SK-N-SH (cell line): ENCODE results near the gene ZNF85. TPM values are rescaled to one million over a fixed set of nuclear protein-coding genes. Genes with fewer than 3 reads are reported as not detected.

Experiments used
- CTCF ChIA-PET: fragments of 300-600, 350-600 bp; formaldehyde crosslinking; extraction: SDS; loops from one replicate; lab custom pipeline; 2021; lab: Yijun Ruan, JAX
- POLR2A ChIA-PET: fragments of 350-600 bp; sonication (Branson Sonifier 250); formaldehyde crosslinking; extraction: SDS; loops from one replicate; lab custom pipeline; 2020; ENCODE audit warnings: antibody characterized with exemption, inconsistent platforms; lab: Yijun Ruan, JAX
- DNase-seq: peaks from one replicate; pipeline ENCODE4 v3.0.0; 2012
- H2AFZ ChIP-seq: fragments of 200-600 bp; sonication (generic); 2 replicates; pipeline ENCODE4 v1.8.1; 2016; ENCODE audit warnings: antibody characterized with exemption, mild to moderate bottlenecking, low read depth
- H3F3A ChIP-seq: fragments of 200-600 bp; sonication (generic); replicated peaks from 2 replicates; pipeline ENCODE3; 2016; ENCODE audit warnings: antibody characterized with exemption, mild to moderate bottlenecking; ENCODE audit not compliant: insufficient read depth
- H3K27ac ChIP-seq, 2 experiments: fragments of 200-500 bp in 1 of 2; fragments of 200-600 bp in 1 of 2; sonication (Bioruptor generic) in 1 of 2; sonication (generic), shearing (Covaris generic) in 1 of 2; 2 replicates each; pipeline versions ENCODE4 v1.5.1 to v1.6.1; 2014 to 2016; ENCODE audit warnings: low read depth in 2 of 2, inconsistent platforms in 1 of 2, low read length in 1 of 2, mild to moderate bottlenecking in 1 of 2, mixed read lengths in 1 of 2
- H3K27me3 ChIP-seq: fragments of 200-600 bp; sonication (generic), shearing (Covaris generic); 2 replicates; pipeline ENCODE4 v1.6.1; 2016; ENCODE audit warnings: mixed run types; ENCODE audit not compliant: insufficient read depth
- H3K36me3 ChIP-seq, 2 experiments: fragments of 200-500 bp in 1 of 2; fragments of 200-600 bp in 1 of 2; sonication (Bioruptor generic) in 1 of 2; sonication (generic) in 1 of 2; replicated peaks in 1 of 2; 2 replicates each; pipeline versions ENCODE3 to v1.5.1; 2014 to 2016; ENCODE audit warnings: low read length in 1 of 2, mild to moderate bottlenecking in 1 of 2; ENCODE audit not compliant: insufficient read depth in 2 of 2, control insufficient read depth in 1 of 2
- H3K4me1 ChIP-seq, 2 experiments: fragments of 200-500 bp in 1 of 2; fragments of 200-600 bp in 1 of 2; sonication (Bioruptor generic) in 1 of 2; sonication (generic), shearing (Covaris generic) in 1 of 2; 2 replicates each; pipeline versions ENCODE4 v1.5.1 to v1.6.1; 2014 to 2016; ENCODE audit warnings: low read depth in 1 of 2, low read length in 1 of 2, mixed run types in 1 of 2; ENCODE audit not compliant: insufficient read depth in 2 of 2, control insufficient read depth in 1 of 2
- H3K4me2 ChIP-seq: fragments of 200-600 bp; sonication (generic), shearing (Covaris generic); 2 replicates; pipeline ENCODE4 v1.6.1; 2017; ENCODE audit warnings: mixed run types
- H3K4me3 ChIP-seq, 2 experiments: fragments of 200-500 bp in 1 of 2; fragments of 200-600 bp in 1 of 2; sonication (Bioruptor generic) in 1 of 2; sonication (generic), shearing (Covaris generic) in 1 of 2; 2 replicates each; pipeline versions ENCODE4 v1.5.1 to v1.8.1; 2014 to 2016; ENCODE audit warnings: low read depth in 2 of 2, inconsistent platforms in 1 of 2, low read length in 1 of 2, mild to moderate bottlenecking in 1 of 2, mixed read lengths in 1 of 2, moderate library complexity in 1 of 2
- H3K79me2 ChIP-seq: fragments of 200-600 bp; sonication (generic); 2 replicates; pipeline ENCODE4 v1.8.1; 2017; ENCODE audit warnings: mild to moderate bottlenecking; ENCODE audit not compliant: insufficient read depth
- H3K9ac ChIP-seq: fragments of 200-600 bp; sonication (generic); 2 replicates; pipeline ENCODE4 v1.6.1; 2017; ENCODE audit warnings: mixed run types
- H3K9me2 ChIP-seq: fragments of 200-600 bp; sonication (generic); 2 replicates; pipeline ENCODE4 v1.6.1; 2017; ENCODE audit warnings: mixed run types
- H3K9me3 ChIP-seq: fragments of 200-600 bp; sonication (generic); 2 replicates; pipeline ENCODE4 v1.6.1; 2017; ENCODE audit warnings: mixed run types, mild to moderate bottlenecking, moderate library complexity
- H4K20me1 ChIP-seq: fragments of 200-600 bp; sonication (generic); 2 replicates; pipeline ENCODE4 v1.6.1; 2017; ENCODE audit warnings: mild to moderate bottlenecking, mixed run types; ENCODE audit not compliant: insufficient read depth
- CHD2 ChIP-seq: fragments of 150-350 bp; IDR thresholded peaks from 2 replicates; pipeline ENCODE4 v1.6.1; 2018; ENCODE audit warnings: low read length; ENCODE audit not compliant: partially characterized antibody
- EP300 ChIP-seq, 2 experiments: IDR thresholded peaks; 2 replicates each; pipeline versions ENCODE4 v1.4.0 to v1.6.1; 2012; ENCODE audit warnings: borderline replicate concordance in 1 of 2, low read depth in 1 of 2, low read length in 1 of 2
- EZH2phosphoT487 ChIP-seq: fragments of 200-600 bp; sonication (generic); IDR thresholded peaks from 2 replicates; pipeline ENCODE4 v1.6.1; 2017; ENCODE audit warnings: low read depth, mixed run types, mild to moderate bottlenecking, antibody characterized with exemption, moderate library complexity, borderline replicate concordance
- FOSL2 ChIP-seq: IDR thresholded peaks from 2 replicates; pipeline ENCODE4 v1.4.0; 2012; ENCODE audit warnings: low read depth, mild to moderate bottlenecking, moderate library complexity, borderline replicate concordance
- FOXM1 ChIP-seq: IDR thresholded peaks from 2 replicates; pipeline ENCODE4 v1.4.0; 2012; ENCODE audit warnings: low read depth, mild to moderate bottlenecking
- GABPA ChIP-seq: IDR thresholded peaks from 2 replicates; pipeline ENCODE4 v1.4.0; 2012; ENCODE audit warnings: low read depth, mild to moderate bottlenecking
- GATA2 ChIP-seq: sonication (generic); formaldehyde crosslinking; IDR thresholded peaks from 2 replicates; pipeline ENCODE4 v1.5.0; 2020; ENCODE audit warnings: mild to moderate bottlenecking, missing genetic modification reagents
- JUND ChIP-seq: IDR thresholded peaks from 2 replicates; pipeline ENCODE4 v1.4.0; 2012
- MEF2A ChIP-seq: IDR thresholded peaks from 2 replicates; pipeline ENCODE4 v1.4.0; 2012; ENCODE audit warnings: low read depth, borderline replicate concordance
- MXI1 ChIP-seq: IDR thresholded peaks from 2 replicates; pipeline ENCODE4 v1.6.1; 2012; ENCODE audit warnings: mild to moderate bottlenecking, low read depth, low read length, improper control_type of control experiment
- NRF1 ChIP-seq: IDR thresholded peaks from 2 replicates; pipeline ENCODE4 v1.6.1; 2012; ENCODE audit warnings: low read depth, mild to moderate bottlenecking, low read length
- RAD21 ChIP-seq: IDR thresholded peaks from 2 replicates; pipeline ENCODE4 v1.6.1; 2012; ENCODE audit warnings: mild to moderate bottlenecking, low read length
- RFX5 ChIP-seq: IDR thresholded peaks from 2 replicates; pipeline ENCODE4 v1.6.1; 2012; ENCODE audit warnings: mild to moderate bottlenecking, improper control_type of control experiment, low read length
- RXRA ChIP-seq: IDR thresholded peaks from 2 replicates; pipeline ENCODE4 v1.4.0; 2012; ENCODE audit warnings: low read depth, mild to moderate bottlenecking, borderline replicate concordance
- SIN3A ChIP-seq: IDR thresholded peaks from 2 replicates; pipeline ENCODE4 v1.6.1; 2012; ENCODE audit warnings: low read depth, mild to moderate bottlenecking, low read length, moderate library complexity, borderline replicate concordance
- TCF12 ChIP-seq: IDR thresholded peaks from 2 replicates; pipeline ENCODE4 v1.4.0; 2012
- TEAD4 ChIP-seq: IDR thresholded peaks from 2 replicates; pipeline ENCODE4 v1.4.0; 2012; ENCODE audit warnings: mild to moderate bottlenecking, borderline replicate concordance; ENCODE audit not compliant: insufficient read depth
- WGBS: methylation state at CpG from one replicate; pipeline ENCODE4 v1.1.6; 2017; ENCODE audit warnings: low lambda C conversion rate; 5-methylcytosine and 5-hydroxymethylcytosine counted together
- polyA plus RNA-seq, 3 experiments: library from polyadenylated mRNA; depleted of rRNA; stranded (reverse); fragments of >200 nt; gene quantifications; 2 replicates each; pipeline ENCODE4 v1.2.3, GENCODE V29; 2012
- TF ChIP-seq, protein P1 (sequence below): IDR thresholded peaks from 2 replicates; pipeline ENCODE4; 2012
- TF ChIP-seq, protein P2 (sequence below): IDR thresholded peaks from 2 replicates; pipeline ENCODE4 v1.4.0; 2012; ENCODE audit warnings: low read depth
- TF ChIP-seq, protein P3 (sequence below): fragments of 200-600 bp; sonication (generic); IDR thresholded peaks from 2 replicates; pipeline ENCODE4 v1.6.1; 2017; ENCODE audit warnings: antibody characterized with exemption, mild to moderate bottlenecking, moderate library complexity
- TF ChIP-seq, protein P4 (sequence below): IDR thresholded peaks from 2 replicates; pipeline ENCODE4 v1.4.0; 2012; ENCODE audit warnings: low read depth, borderline replicate concordance

The ZNF85 gene
- polyA plus RNA-seq, 1 of the 3 experiments (the other 2 are of a cell fraction), result 2.0 TPM

DNA sequence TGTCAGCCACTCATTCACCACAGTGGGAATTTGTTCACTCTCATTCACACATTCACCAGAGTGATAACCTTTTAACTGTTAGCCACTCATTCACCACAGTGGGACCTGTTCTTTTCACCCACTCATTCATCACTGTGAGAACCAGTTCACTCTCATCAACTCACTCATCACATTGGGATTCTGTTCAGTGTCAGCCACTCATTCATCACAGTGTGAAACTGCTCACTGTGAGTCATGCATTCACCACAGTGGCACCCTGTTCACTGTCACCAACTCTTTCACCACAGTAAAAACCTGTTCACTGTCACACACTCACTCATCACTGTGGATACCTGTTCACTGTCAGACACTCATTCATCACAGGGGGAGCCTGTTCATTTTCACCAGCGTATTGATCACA, 43.5 kb upstream of the ZNF85 start:
- no peaks in the 10 kb centered on the region for H3K27me3 ChIP-seq
- H3K9me3 ChIP-seq, result no peaks in the 10 kb centered on the region
- no peaks in the 10 kb centered on the region for H3K79me2 ChIP-seq
- H3K27ac ChIP-seq, result no peak overlapping the region
- no peak overlapping the region for H2AFZ ChIP-seq
- ChIA-PET POLR2A (no interaction called here), CTCF (no interaction called here)
- WGBS, result 7% methylated on average over 1 of the region's 1 CpG
- H3K4me1 ChIP-seq, result no peaks in the 10 kb centered on the region
- H3K9me2 ChIP-seq, result no peaks in the 10 kb centered on the region
- H3K4me2 ChIP-seq, result no peak overlapping the region
- H3F3A ChIP-seq, result no peaks in the 10 kb centered on the region
- H3K9ac ChIP-seq, result no peak overlapping the region
- no peak overlapping the region for H3K4me3 ChIP-seq
- TF ChIP-seq TCF12 (no peak), FOSL2 (no peak), RFX5 (no peak), CHD2 (no peak), JUND (no peak), NRF1 (no peak), TEAD4 (no peak), EZH2phosphoT487 (no peak), RAD21 (no peak), MEF2A (no peak), FOXM1 (no peak)
- TF ChIP-seq, protein P1, sequence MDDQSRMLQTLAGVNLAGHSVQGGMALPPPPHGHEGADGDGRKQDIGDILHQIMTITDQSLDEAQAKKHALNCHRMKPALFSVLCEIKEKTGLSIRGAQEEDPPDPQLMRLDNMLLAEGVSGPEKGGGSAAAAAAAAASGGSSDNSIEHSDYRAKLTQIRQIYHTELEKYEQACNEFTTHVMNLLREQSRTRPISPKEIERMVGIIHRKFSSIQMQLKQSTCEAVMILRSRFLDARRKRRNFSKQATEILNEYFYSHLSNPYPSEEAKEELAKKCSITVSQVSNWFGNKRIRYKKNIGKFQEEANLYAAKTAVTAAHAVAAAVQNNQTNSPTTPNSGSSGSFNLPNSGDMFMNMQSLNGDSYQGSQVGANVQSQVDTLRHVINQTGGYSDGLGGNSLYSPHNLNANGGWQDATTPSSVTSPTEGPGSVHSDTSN, result no peak
- TF ChIP-seq, protein P2, sequence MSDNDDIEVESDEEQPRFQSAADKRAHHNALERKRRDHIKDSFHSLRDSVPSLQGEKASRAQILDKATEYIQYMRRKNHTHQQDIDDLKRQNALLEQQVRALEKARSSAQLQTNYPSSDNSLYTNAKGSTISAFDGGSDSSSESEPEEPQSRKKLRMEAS, result no peak
- TF ChIP-seq, all 33 proteins: peak for 0
- Histone ChIP-seq H3K36me3 (no peaks in the 10 kb centered on the region), H4K20me1 (no peaks in the 10 kb centered on the region)
- DNase-seq, result no peak

DNA sequence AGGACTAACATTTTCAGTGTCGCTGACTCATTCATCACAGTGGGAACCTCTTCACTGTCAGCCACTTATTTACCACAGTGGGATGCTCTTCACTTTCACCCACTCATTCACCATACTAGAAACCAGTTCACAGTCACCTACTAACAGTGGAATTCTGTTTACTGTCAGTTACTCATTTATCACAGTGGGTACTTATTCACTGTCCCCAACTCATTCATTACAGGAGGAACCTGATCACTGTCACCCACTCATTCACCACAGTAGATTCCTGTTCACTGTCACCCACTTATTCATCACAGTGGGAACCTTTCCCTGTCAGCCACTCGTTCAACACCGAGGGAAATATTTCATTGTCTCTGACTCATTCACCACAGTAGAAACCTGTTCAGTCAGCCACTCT, 10.1 kb upstream of the ZNF85 start:
- Histone ChIP-seq H3K79me2 (no peaks in the 10 kb centered on the region), H3K27me3 (no peaks in the 10 kb centered on the region), H2AFZ (no peak overlapping the region), H3K27ac (no peak overlapping the region), H3K4me3 (no peak overlapping the region), H3K9me2 (no peaks in the 10 kb centered on the region), H3F3A (no peaks in the 10 kb centered on the region), H3K4me1 (no peaks in the 10 kb centered on the region), H3K9ac (no peak overlapping the region), H4K20me1 (no peaks in the 10 kb centered on the region), H3K4me2 (no peak overlapping the region), H3K36me3 (no peaks in the 10 kb centered on the region), H3K9me3 (no peaks in the 10 kb centered on the region)
- POLR2A ChIA-PET, result no interaction called here
- CTCF ChIA-PET, result no interaction called here
- no peak for DNase-seq
- 21% methylated on average over 3 of the region's 3 CpGs for WGBS
- TF ChIP-seq MXI1, result no peak
- no peak for TF ChIP-seq MEF2A
- no peak for TF ChIP-seq TEAD4
- no peak for TF ChIP-seq GABPA
- TF ChIP-seq RAD21, result no peak
- TF ChIP-seq, protein P2, result no peak
- no peak for TF ChIP-seq CHD2
- TF ChIP-seq NRF1, result no peak
- TF ChIP-seq, protein P3, sequence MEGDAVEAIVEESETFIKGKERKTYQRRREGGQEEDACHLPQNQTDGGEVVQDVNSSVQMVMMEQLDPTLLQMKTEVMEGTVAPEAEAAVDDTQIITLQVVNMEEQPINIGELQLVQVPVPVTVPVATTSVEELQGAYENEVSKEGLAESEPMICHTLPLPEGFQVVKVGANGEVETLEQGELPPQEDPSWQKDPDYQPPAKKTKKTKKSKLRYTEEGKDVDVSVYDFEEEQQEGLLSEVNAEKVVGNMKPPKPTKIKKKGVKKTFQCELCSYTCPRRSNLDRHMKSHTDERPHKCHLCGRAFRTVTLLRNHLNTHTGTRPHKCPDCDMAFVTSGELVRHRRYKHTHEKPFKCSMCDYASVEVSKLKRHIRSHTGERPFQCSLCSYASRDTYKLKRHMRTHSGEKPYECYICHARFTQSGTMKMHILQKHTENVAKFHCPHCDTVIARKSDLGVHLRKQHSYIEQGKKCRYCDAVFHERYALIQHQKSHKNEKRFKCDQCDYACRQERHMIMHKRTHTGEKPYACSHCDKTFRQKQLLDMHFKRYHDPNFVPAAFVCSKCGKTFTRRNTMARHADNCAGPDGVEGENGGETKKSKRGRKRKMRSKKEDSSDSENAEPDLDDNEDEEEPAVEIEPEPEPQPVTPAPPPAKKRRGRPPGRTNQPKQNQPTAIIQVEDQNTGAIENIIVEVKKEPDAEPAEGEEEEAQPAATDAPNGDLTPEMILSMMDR, result no peak
- no peak for TF ChIP-seq RXRA
- no peak for TF ChIP-seq EP300 (IDR thresholded peaks at IDR 0.05; ENCODE audit: borderline replicate concordance in 1 of 2, low read depth in 1 of 2, low read length in 1 of 2)
- no peak for TF ChIP-seq SIN3A
- TF ChIP-seq GATA2 (CRISPR knock-in tag), result no peak
- no peak for TF ChIP-seq JUND
- TF ChIP-seq FOXM1, result no peak
- TF ChIP-seq, protein P4, sequence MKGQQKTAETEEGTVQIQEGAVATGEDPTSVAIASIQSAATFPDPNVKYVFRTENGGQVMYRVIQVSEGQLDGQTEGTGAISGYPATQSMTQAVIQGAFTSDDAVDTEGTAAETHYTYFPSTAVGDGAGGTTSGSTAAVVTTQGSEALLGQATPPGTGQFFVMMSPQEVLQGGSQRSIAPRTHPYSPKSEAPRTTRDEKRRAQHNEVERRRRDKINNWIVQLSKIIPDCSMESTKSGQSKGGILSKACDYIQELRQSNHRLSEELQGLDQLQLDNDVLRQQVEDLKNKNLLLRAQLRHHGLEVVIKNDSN, result no peak
